Endothelial cell of umbilical vein (primary cell): Measurements from ENCODE around the gene RGS10.

ENCODE experiments used
- EZH2 ChIP-seq: IDR thresholded peaks from 2 replicates; pipeline ENCODE4 v1.6.1; 2012; ENCODE audit warnings: borderline replicate concordance, low read depth, mild to moderate bottlenecking, moderate library complexity, low read length, inconsistent platforms; ENCODE audit not compliant: severe bottlenecking
- FOS ChIP-seq: IDR thresholded peaks from 2 replicates; pipeline ENCODE4 v1.6.1; 2011; ENCODE audit warnings: mild to moderate bottlenecking, low read length, moderate library complexity, borderline replicate concordance; ENCODE audit not compliant: insufficient read depth
- GATA2 ChIP-seq: IDR thresholded peaks from 2 replicates; pipeline ENCODE4 v1.7.0; 2011; ENCODE audit warnings: low read depth, mild to moderate bottlenecking, moderate library complexity, mixed read lengths, low read length; ENCODE audit not compliant: insufficient read length, insufficient read depth
- JUN ChIP-seq: IDR thresholded peaks from 2 replicates; pipeline ENCODE4 v1.6.1; 2011; ENCODE audit warnings: borderline replicate concordance, low read depth; ENCODE audit not compliant: insufficient read length, insufficient read depth
- MYC ChIP-seq: IDR thresholded peaks from one replicate; pipeline ENCODE4 v1.6.1; 2011; ENCODE audit warnings: mild to moderate bottlenecking, low read depth, low read length
- POLR2A ChIP-seq: IDR thresholded peaks from 2 replicates; pipeline ENCODE4 v1.6.1; 2012; ENCODE audit warnings: low read depth, mild to moderate bottlenecking, control low read depth, low read length
- POLR2AphosphoS5 ChIP-seq: IDR thresholded peaks from 2 replicates; pipeline ENCODE4 v1.6.1; 2012; ENCODE audit warnings: low read depth, mild to moderate bottlenecking, control low read depth, low read length, moderate library complexity; ENCODE audit not compliant: insufficient read depth
- TF ChIP-seq, protein P1 (sequence below), 2 donors: IDR thresholded peaks; 1 replicate in 1 of 2; 2 replicates in 1 of 2; pipeline ENCODE4 v1.5.1; 2011; ENCODE audit warnings: low read length in 2 of 2, mild to moderate bottlenecking in 2 of 2, moderate library complexity in 2 of 2, control low read depth in 1 of 2, inconsistent platforms in 1 of 2, low read depth in 1 of 2; ENCODE audit not compliant: insufficient read depth in 1 of 2; ENCODE audit errors: extremely low read depth in 1 of 2
- TF ChIP-seq, protein P2 (sequence below): IDR thresholded peaks from 2 replicates; pipeline ENCODE4 v1.6.1; 2011; ENCODE audit not compliant: insufficient read depth, insufficient read length

DNA sequence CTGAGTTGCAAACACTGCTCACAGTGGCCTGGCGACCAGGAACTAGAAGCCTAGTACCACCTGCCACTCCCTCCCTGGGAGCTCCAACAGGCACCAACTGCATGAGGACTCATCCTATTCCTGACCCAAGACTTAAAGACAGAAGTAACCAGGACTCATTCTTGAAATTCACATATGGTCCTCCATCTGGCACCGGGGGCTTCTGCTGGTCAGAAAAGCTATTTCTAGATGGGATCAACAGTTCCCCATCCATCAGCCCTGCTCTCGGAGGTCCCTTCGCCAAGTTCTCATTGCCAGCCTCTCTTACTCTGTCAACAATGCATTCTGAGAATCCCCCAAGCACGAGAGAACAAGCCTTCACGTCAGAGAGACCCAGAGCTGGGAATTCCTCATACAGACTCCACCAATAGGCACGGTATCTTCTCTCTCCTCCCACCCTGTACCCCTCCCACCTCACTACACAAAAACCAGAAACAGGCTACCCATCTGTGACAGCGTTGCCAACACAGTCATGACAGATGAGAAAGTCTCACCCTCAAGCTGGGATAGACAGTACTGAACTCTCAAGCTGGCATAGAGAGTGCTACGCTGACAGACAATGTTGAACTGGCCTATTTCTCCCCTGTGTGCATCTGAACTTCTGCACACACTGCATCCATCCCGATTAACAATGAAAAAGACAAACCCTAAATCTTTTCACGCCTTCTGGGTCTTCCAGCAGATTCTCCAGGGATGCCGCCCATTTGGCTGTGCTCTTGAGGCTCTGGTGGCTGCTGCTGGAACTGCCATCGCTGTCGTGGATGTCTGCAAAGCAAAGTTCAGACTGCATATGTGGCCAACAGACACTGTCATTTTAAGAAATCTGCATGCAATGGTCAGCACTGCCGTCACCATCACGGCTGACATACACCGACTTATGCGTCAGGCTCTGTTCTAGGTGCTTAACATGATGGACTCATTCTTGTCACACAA, 15.6 kb downstream of the RGS10 start:
- TF ChIP-seq, protein P1, sequence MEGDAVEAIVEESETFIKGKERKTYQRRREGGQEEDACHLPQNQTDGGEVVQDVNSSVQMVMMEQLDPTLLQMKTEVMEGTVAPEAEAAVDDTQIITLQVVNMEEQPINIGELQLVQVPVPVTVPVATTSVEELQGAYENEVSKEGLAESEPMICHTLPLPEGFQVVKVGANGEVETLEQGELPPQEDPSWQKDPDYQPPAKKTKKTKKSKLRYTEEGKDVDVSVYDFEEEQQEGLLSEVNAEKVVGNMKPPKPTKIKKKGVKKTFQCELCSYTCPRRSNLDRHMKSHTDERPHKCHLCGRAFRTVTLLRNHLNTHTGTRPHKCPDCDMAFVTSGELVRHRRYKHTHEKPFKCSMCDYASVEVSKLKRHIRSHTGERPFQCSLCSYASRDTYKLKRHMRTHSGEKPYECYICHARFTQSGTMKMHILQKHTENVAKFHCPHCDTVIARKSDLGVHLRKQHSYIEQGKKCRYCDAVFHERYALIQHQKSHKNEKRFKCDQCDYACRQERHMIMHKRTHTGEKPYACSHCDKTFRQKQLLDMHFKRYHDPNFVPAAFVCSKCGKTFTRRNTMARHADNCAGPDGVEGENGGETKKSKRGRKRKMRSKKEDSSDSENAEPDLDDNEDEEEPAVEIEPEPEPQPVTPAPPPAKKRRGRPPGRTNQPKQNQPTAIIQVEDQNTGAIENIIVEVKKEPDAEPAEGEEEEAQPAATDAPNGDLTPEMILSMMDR (IDR thresholded peaks at IDR 0.05; ENCODE audit: extremely low read depth in 1 of 2, insufficient read depth in 1 of 2, low read depth in 1 of 2, low read length in 2 of 2) = no peak
- TF ChIP-seq EZH2 = no peak
- TF ChIP-seq POLR2A = no peak
- TF ChIP-seq POLR2AphosphoS5 = no peak
- TF ChIP-seq, protein P2, sequence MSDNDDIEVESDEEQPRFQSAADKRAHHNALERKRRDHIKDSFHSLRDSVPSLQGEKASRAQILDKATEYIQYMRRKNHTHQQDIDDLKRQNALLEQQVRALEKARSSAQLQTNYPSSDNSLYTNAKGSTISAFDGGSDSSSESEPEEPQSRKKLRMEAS = no peak
- no peak for TF ChIP-seq MYC
- no peak for TF ChIP-seq JUN
- TF ChIP-seq FOS = no peak
- TF ChIP-seq GATA2 = no peak
